Left lung (tissue), 10 donors: ENCODE data around the gene PRG2. TPM values are rescaled to one million over a fixed set of nuclear protein-coding genes. Genes with fewer than 3 reads are reported as not detected.
A peak's percentile ranks its signal among the peaks of the same experiment; 100 is the strongest.

Experiments used
- ATAC-seq: fragments of 200-7000 bp; cut with Tn5 transposase; one replicate; pipeline ENCODE4 v1.9.1; 2020; ENCODE audit warnings: moderate library complexity
- DNase-seq, 4 donors: peaks; one replicate each; pipeline ENCODE4 v3.0.0-alpha.2; 2013 to 2020
- H3K27ac ChIP-seq, 2 donors: fragments of 200-600 bp; sonication (generic) in 1 of 2; one replicate each; pipeline versions ENCODE4 v1.5.0 to v1.8.0; 2020 to 2021
- H3K27me3 ChIP-seq, 2 donors: fragments of 200-600 bp; sonication (generic) in 1 of 2; one replicate each; pipeline versions ENCODE4 v1.5.0 to v1.8.0; 2020 to 2021
- H3K36me3 ChIP-seq, 2 donors: fragments of 200-600 bp; sonication (generic) in 1 of 2; one replicate each; pipeline versions ENCODE4 v1.5.0 to v1.8.0; 2020 to 2021
- H3K4me1 ChIP-seq, 2 donors: fragments of 200-600 bp; one replicate each; pipeline ENCODE4 v1.8.0; 2021
- H3K4me3 ChIP-seq, 2 donors: fragments of 200-600 bp; sonication (generic) in 1 of 2; one replicate each; pipeline versions ENCODE4 v1.5.0 to v1.8.0; 2020 to 2021; ENCODE audit warnings: mild to moderate bottlenecking in 1 of 2
- H3K9me3 ChIP-seq, 2 donors: fragments of 200-600 bp; sonication (generic) in 1 of 2; one replicate each; pipeline versions ENCODE4 v1.5.0 to v1.8.0; 2020 to 2021
- CTCF ChIP-seq, 2 donors: fragments of 200-600 bp; sonication (generic) in 1 of 2; IDR thresholded peaks; one replicate each; pipeline versions ENCODE4 v1.5.0 to v1.8.0; 2021; ENCODE audit warnings: antibody characterized with exemption in 2 of 2
- intact Hi-C, 2 donors: fragments of 100-400 bp; cut with DNase I; formaldehyde crosslinking; loops; one replicate each; pipeline versions ENCODE4 v1.11.2 to v1.14.2; 2022
- polyA plus RNA-seq, 6 donors: library from polyadenylated mRNA; unstranded; fragments of 120-200 nt; gene quantifications; one replicate each; pipeline ENCODE4 v1.2.1, GENCODE V29; 2013; ENCODE audit not compliant: insufficient read length in 6 of 6
- total RNA-seq, 2 donors: library from RNA; stranded (reverse); fragmentation: NEBNext Ultra II Directional; extraction: Animal tissue kit (Norgen Biotek cat#: 25700); gene quantifications; one replicate each; pipeline ENCODE4 v1.2.1, GENCODE V29; 2021
- donor health status: DM: no; HTN: yes; CAD: no.
- donor health status: DM: no; HTN: no; CAD: no.

The PRG2 gene
- total and polyA plus RNA-seq, 8 donors, result 0.34 to 1.7 (median 1.3) TPM; not detected in 1

GRCh38 chr11:57428643-57429042 is 38.2 kb upstream of the PRG2 start:
- peaks cover 43 to 73% of the 10 kb centered on the region in 2 donors for H3K4me1 ChIP-seq
- intact Hi-C loops, result no loop called here
- peak overlapping the region in 1 of 2 donors; percentile 96 for H3K27ac ChIP-seq
- H3K9me3 ChIP-seq, result no peaks in the 10 kb centered on the region
- DNase-seq, result peak in 1 of 4 donors; percentile 25
- H3K27me3 ChIP-seq, result no peaks in the 10 kb centered on the region
- TF ChIP-seq CTCF (IDR thresholded peaks at IDR 0.05), result no peak
- peaks cover 0 to 18% of the 10 kb centered on the region in 2 donors for H3K36me3 ChIP-seq
- no peak for ATAC-seq
- H3K4me3 ChIP-seq, result no peak overlapping the region

GRCh38 chr11:57427727-57428082 is 37.3 kb upstream of the PRG2 start:
- H3K27ac ChIP-seq, result peak overlapping the region; percentile 96
- TF ChIP-seq CTCF (IDR thresholded peaks at IDR 0.05), result no peak
- DNase-seq (peak in 3 of 4 donors; percentile 47 to 80 (median 73)), ATAC-seq (peak; percentile 3)
- H3K4me1 ChIP-seq, result peaks cover 36 to 73% of the 10 kb centered on the region in 2 donors
- H3K4me3 ChIP-seq, result peak overlapping the region in 1 of 2 donors; percentile 66
- peaks cover 0 to 27% of the 10 kb centered on the region in 2 donors for H3K36me3 ChIP-seq
- H3K27me3 ChIP-seq, result no peaks in the 10 kb centered on the region
- intact Hi-C loops, result no loop called here
- no peaks in the 10 kb centered on the region for H3K9me3 ChIP-seq

- no peak for TF ChIP-seq CTCF (IDR thresholded peaks at IDR 0.05)
- peaks cover 0 to 33% of the 10 kb centered on the region in 2 donors for H3K36me3 ChIP-seq
- intact Hi-C loops, result no loop called here
These were observed 36.7 kb upstream of the PRG2 start, which contains the start of gene SLC43A3 for GRCh38 chr11:57426929-57427726. Gene SLC43A3 (minus strand): TSS chr11:57427121. CDS start chr11:57426172, 949 bp downstream.

GRCh38 chr11:57426439-57426928 is 36.0 kb upstream of the PRG2 start:
- no peak for TF ChIP-seq CTCF (IDR thresholded peaks at IDR 0.05)
- ATAC-seq (peak; percentile 28), DNase-seq (peak in 1 of 4 donors; percentile 18)
- Histone ChIP-seq H3K36me3 (peaks cover 0 to 34% of the 10 kb centered on the region in 2 donors), H3K27ac (peak overlapping the region; percentile 96), H3K27me3 (no peaks in the 10 kb centered on the region), H3K4me3 (peak overlapping the region; percentile 40 to 66), H3K9me3 (no peaks in the 10 kb centered on the region), H3K4me1 (peaks cover 31 to 73% of the 10 kb centered on the region in 2 donors)
- intact Hi-C loops, result no loop called here

More at GRCh38 chr11:57426929-57427726, 36.7 kb upstream of the PRG2 start, which contains the start of gene SLC43A3:
- H3K27ac ChIP-seq, result peak within 1 kb of the TSS; percentile 96
- H3K9me3 ChIP-seq, result no peaks in the 10 kb centered on the region
- H3K4me1 ChIP-seq, result peaks cover 31 to 73% of the 10 kb centered on the region in 2 donors
- ATAC-seq (peak; percentile 79), DNase-seq (peak; percentile 59 to 96 (median 84))
- no peaks in the 10 kb centered on the region for H3K27me3 ChIP-seq
- H3K4me3 ChIP-seq, result peak within 1 kb of the TSS; percentile 40 to 66
